Gastroesophageal sphincter (tissue), 4 donors: Measurements from ENCODE around the gene RUSF1. TPM values are rescaled to one million over a fixed set of nuclear protein-coding genes. Genes with fewer than 3 reads are reported as not detected.

Source experiments
- ATAC-seq: fragments of 150-250 bp; one replicate; pipeline ENCODE4 v1.9.1; 2016; ENCODE audit warnings: mild to moderate bottlenecking, moderate library complexity
- H3K27ac ChIP-seq, 4 donors: fragments of 200-600 bp; sonication (generic) in 3 of 4; 1 replicate in 3 of 4; 2 replicates in 1 of 4; pipeline ENCODE4 v1.5.1; 2016 to 2019
- H3K27me3 ChIP-seq: fragments of 200-600 bp; sonication (generic); one replicate; pipeline ENCODE4 v1.5.1; 2019
- H3K36me3 ChIP-seq, 2 donors: fragments of 200-600 bp; sonication (generic); one replicate each; pipeline ENCODE4 v1.5.1; 2019; ENCODE audit warnings: control low read depth in 1 of 2
- H3K4me1 ChIP-seq, 3 donors: fragments of 200-600 bp; sonication (generic); 1 replicate in 2 of 3; 2 replicates in 1 of 3; pipeline ENCODE4 v1.5.1; 2016 to 2019; ENCODE audit warnings: control low read depth in 2 of 3
- H3K4me3 ChIP-seq, 2 donors: fragments of 200-600 bp; sonication (generic); one replicate each; pipeline ENCODE4 v1.5.1; 2019; ENCODE audit warnings: mild to moderate bottlenecking in 1 of 2, moderate library complexity in 1 of 2
- H3K9me3 ChIP-seq, 3 donors: fragments of 200-600 bp; sonication (generic); one replicate each; pipeline ENCODE4 v1.5.1; 2017 to 2019; ENCODE audit warnings: control low read depth in 2 of 3
- EP300 ChIP-seq: sonication (generic); formaldehyde crosslinking; IDR thresholded peaks from one replicate; pipeline ENCODE4 v1.6.1; 2017; ENCODE audit warnings: antibody characterized with exemption, mild to moderate bottlenecking
- POLR2A ChIP-seq, 2 donors: fragments of 450-650 bp; IDR thresholded peaks; one replicate each; pipeline ENCODE4 v1.6.1; 2017; ENCODE audit warnings: antibody characterized with exemption in 2 of 2, mild to moderate bottlenecking in 2 of 2, moderate library complexity in 1 of 2
- POLR2AphosphoS5 ChIP-seq: sonication (generic); formaldehyde crosslinking; IDR thresholded peaks from one replicate; pipeline ENCODE4 v1.6.1; 2017; ENCODE audit warnings: antibody characterized with exemption
- WGBS, 2 donors: methylation state at CpG; one replicate each; pipeline ENCODE4 v1.1.5; 2018; ENCODE audit warnings: low coverage in 1 of 2; 5-methylcytosine and 5-hydroxymethylcytosine counted together
- total RNA-seq, 4 donors: library from RNA; depleted of rRNA; stranded (reverse); fragments of >200 nt; gene quantifications; one replicate each; pipeline ENCODE4 v1.1.0, GENCODE V29; 2016
- TF ChIP-seq, protein P1 (sequence below), 4 experiments: fragments of 200-600 bp in 2 of 4; fragments of 450-650 bp in 2 of 4; sonication (generic) in 1 of 4; IDR thresholded peaks; one replicate each; pipeline ENCODE4 v1.5.1; 2017 to 2019; ENCODE audit warnings: antibody characterized with exemption in 4 of 4, mild to moderate bottlenecking in 2 of 4, moderate library complexity in 2 of 4

Gene RUSF1
- total RNA-seq, 4 donors from 2014 or later = 31.4 to 49.7 (median 43.3) TPM

DNA sequence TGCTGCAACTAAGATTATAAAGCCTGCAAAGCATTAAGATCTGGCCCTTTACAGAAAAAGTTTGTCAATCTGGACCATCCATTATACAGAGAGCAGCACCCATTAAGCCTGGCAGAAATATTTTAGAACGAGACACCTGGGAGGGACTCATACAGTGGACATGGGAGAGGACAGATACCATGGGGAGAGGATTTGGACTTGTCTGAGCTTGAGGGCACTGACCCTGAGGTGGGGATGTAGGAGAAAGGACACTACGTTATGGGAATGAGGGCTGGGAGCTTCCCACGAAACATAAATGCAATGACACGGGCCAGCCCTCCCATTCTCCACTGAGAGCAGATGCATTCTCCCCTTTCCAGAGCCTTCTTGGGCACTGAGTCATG is 6.2 kb downstream of the RUSF1 start:
- Histone ChIP-seq H3K4me1 (peaks cover 0 to 35% (median 6%) of the 10 kb centered on the region in 3 donors), H3K27ac (no peak overlapping the region), H3K9me3 (no peaks in the 10 kb centered on the region), H3K4me3 (no peak overlapping the region), H3K36me3 (peaks cover 0 to 55% of the 10 kb centered on the region in 2 donors), H3K27me3 (no peaks in the 10 kb centered on the region)
- TF ChIP-seq POLR2AphosphoS5 = no peak
- TF ChIP-seq POLR2A (IDR thresholded peaks at IDR 0.05) = no peak
- TF ChIP-seq, protein P1, sequence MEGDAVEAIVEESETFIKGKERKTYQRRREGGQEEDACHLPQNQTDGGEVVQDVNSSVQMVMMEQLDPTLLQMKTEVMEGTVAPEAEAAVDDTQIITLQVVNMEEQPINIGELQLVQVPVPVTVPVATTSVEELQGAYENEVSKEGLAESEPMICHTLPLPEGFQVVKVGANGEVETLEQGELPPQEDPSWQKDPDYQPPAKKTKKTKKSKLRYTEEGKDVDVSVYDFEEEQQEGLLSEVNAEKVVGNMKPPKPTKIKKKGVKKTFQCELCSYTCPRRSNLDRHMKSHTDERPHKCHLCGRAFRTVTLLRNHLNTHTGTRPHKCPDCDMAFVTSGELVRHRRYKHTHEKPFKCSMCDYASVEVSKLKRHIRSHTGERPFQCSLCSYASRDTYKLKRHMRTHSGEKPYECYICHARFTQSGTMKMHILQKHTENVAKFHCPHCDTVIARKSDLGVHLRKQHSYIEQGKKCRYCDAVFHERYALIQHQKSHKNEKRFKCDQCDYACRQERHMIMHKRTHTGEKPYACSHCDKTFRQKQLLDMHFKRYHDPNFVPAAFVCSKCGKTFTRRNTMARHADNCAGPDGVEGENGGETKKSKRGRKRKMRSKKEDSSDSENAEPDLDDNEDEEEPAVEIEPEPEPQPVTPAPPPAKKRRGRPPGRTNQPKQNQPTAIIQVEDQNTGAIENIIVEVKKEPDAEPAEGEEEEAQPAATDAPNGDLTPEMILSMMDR (IDR thresholded peaks at IDR 0.05) = no peak
- TF ChIP-seq EP300 = no peak
- WGBS, 2 donors = 73 to 86% methylated on average over 3 to 4 of the region's 4 CpGs
- no peak for ATAC-seq

DNA sequence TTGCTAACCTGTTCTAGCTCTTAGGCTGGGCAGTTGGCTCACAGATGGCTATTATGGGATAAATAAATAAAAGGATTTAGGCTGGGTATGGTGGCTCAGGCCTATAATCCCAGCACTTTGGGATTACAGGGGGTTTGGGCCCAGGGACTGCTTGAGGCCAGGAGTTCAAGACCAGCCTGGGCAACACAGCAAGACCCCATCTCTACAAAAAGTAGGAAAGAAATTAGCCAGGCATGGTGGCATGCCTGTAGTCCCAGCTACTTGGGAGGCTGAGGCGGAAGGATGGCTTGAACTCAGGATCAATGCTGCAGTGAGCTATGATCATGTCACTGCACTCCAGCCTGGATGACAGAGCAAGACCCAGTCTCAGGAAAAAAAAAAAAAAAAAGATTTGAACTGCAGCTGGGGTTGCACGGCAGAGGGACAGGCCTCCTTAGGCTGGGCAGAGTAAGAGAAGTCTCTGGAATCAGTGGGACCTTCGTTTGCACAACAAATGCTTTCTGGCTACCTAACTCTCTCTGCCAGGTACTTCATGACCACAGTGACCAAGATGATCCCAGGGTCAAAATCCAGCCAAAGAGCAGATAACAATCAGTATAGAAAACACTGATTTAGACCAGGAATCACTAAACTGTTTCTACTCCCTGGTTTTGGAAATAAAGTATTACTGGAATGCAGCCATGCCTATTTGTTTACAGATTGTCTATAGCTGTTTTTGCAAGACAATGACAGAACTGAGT is 6.8 kb downstream of the RUSF1 start:
- H3K27ac ChIP-seq = no peak overlapping the region
- TF ChIP-seq, protein P1 (IDR thresholded peaks at IDR 0.05) = no peak
- TF ChIP-seq POLR2A (IDR thresholded peaks at IDR 0.05) (no peak), EP300 (no peak), POLR2AphosphoS5 (no peak)
- H3K4me1 ChIP-seq = peaks cover 0 to 29% (median under 1%) of the 10 kb centered on the region in 3 donors
- H3K9me3 ChIP-seq = no peaks in the 10 kb centered on the region
- H3K27me3 ChIP-seq = no peaks in the 10 kb centered on the region
- 56 to 80% methylated on average over 1 to 3 of the region's 3 CpGs for WGBS, 2 donors
- H3K4me3 ChIP-seq = no peak overlapping the region
- peaks cover 0 to 61% of the 10 kb centered on the region in 2 donors for H3K36me3 ChIP-seq
- ATAC-seq = no peak

DNA sequence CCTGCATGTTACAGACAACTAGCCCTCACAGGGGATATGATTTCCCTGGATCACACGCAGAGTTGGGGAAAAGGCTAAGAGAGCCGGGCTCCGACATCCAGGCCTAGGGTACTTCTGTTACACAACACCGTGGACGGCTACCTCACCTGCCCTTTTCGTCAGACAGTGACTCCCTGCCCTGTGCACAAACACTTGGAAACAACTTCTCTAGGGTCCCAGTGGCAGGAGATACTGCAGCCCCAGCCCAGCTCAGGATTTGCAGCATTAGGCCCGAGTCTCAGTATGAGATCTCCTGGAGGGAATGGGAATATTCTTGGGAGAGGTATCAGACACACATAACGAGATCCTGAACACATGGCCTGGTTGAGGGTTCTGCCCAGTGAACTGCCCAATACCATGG is 8.3 kb downstream of the RUSF1 start:
- Histone ChIP-seq H3K4me3 (no peak overlapping the region), H3K4me1 (peaks cover 0 to 14% (median 0%) of the 10 kb centered on the region in 3 donors), H3K9me3 (no peaks in the 10 kb centered on the region), H3K36me3 (peaks cover 0 to 63% of the 10 kb centered on the region in 2 donors), H3K27me3 (no peaks in the 10 kb centered on the region), H3K27ac (no peak overlapping the region)
- WGBS, 2 donors = 67 to 71% methylated on average over 1 of the region's 8 CpGs
- no peak for TF ChIP-seq POLR2AphosphoS5
- TF ChIP-seq, protein P1 (IDR thresholded peaks at IDR 0.05) = no peak
- TF ChIP-seq POLR2A (IDR thresholded peaks at IDR 0.05) = no peak
- no peak for TF ChIP-seq EP300
- ATAC-seq = no peak

GRCh38 chr16:31498493-31498892 is 9.7 kb downstream of the RUSF1 start:
- H3K36me3 ChIP-seq = peaks cover 0 to 71% of the 10 kb centered on the region in 2 donors
- no peaks in the 10 kb centered on the region for H3K27me3 ChIP-seq
- no peak overlapping the region for H3K27ac ChIP-seq
- no peak overlapping the region for H3K4me3 ChIP-seq
- peaks cover 0 to 13% (median 0%) of the 10 kb centered on the region in 3 donors for H3K4me1 ChIP-seq
- TF ChIP-seq POLR2A (IDR thresholded peaks at IDR 0.05) = no peak
- TF ChIP-seq, protein P1 (IDR thresholded peaks at IDR 0.05) = no peak
- no peak for TF ChIP-seq POLR2AphosphoS5
- TF ChIP-seq EP300 = no peak
- ATAC-seq = no peak
- H3K9me3 ChIP-seq = no peaks in the 10 kb centered on the region
- 90% methylated on average over 8 of the region's 8 CpGs; no CpG with 5 or more reads in 1 of the 2 donors for WGBS, 2 donors

DNA sequence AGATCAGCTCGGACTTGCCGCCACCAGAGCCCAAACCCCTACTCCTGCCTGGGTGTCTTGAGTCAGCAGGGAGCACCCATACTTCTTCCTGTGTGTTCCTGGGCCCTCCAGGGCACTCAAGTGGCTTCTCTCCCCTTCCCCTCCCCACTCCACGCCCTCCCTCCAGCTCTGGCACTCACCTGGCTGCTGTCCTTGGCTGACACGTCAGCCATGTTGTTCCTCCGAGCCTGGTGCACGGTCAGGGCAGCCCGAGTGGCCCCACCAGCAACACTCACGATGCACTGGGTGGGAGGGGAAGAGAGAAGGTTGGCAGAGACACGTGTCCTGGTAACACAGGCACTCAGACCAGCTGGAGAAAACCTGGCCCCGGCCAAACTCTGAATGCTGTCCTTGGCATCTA is 11.5 kb downstream of the RUSF1 start:
- 100% methylated on average over 1 of the region's 10 CpGs; no CpG with 5 or more reads in 1 of the 2 donors for WGBS, 2 donors

More for the DNA sequence above, 11.5 kb downstream of the RUSF1 start:
- no peak overlapping the region for H3K27ac ChIP-seq
- H3K9me3 ChIP-seq = no peaks in the 10 kb centered on the region
- no peak overlapping the region for H3K4me3 ChIP-seq
- no peaks in the 10 kb centered on the region for H3K4me1 ChIP-seq
- ATAC-seq = no peak
- H3K27me3 ChIP-seq = no peaks in the 10 kb centered on the region
- peaks cover 0 to 89% of the 10 kb centered on the region in 2 donors for H3K36me3 ChIP-seq
- TF ChIP-seq, protein P1 (IDR thresholded peaks at IDR 0.05) = no peak
- TF ChIP-seq EP300 (no peak), POLR2AphosphoS5 (no peak), POLR2A (IDR thresholded peaks at IDR 0.05) (no peak)
